Calu3 (cell line): ENCODE measurements around the gene NAA80. TPM values are rescaled to one million over a fixed set of nuclear protein-coding genes. Genes with fewer than 3 reads are reported as not detected.
A peak's percentile ranks its signal among the peaks of the same experiment; 100 is the strongest.

Experiments used
- BruUV-seq: library from RNA; stranded (reverse); fragments of 400-500 nt; replicated peaks from 2 replicates; lab custom pipeline; 2021; lab: Mats Ljungman, UMichigan
- CTCF ChIA-PET: fragments of 300-600 bp; sonication (Branson Sonifier 250); formaldehyde crosslinking; loops from one replicate; lab custom pipeline; 2022; ENCODE audit warnings: antibody characterized with exemption; lab: Charles Lee
- DNase-seq: peaks from one replicate; pipeline ENCODE4 v3.0.0; 2022
- H3K27ac Mint-ChIP-seq: one replicate; pipeline ENCODE4 v1.8.0; 2022; ENCODE audit warnings: mixed read lengths; ENCODE audit not compliant: unreplicated experiment
- H3K27me3 Mint-ChIP-seq: one replicate; pipeline ENCODE4 v1.8.0; 2022; ENCODE audit warnings: mixed read lengths; ENCODE audit not compliant: unreplicated experiment
- H3K36me3 Mint-ChIP-seq: one replicate; pipeline ENCODE4 v1.8.0; 2022; ENCODE audit warnings: mild to moderate bottlenecking, moderate library complexity, mixed read lengths; ENCODE audit not compliant: insufficient read depth, unreplicated experiment
- H3K4me1 Mint-ChIP-seq: one replicate; pipeline ENCODE4 v1.8.0; 2022; ENCODE audit warnings: mild to moderate bottlenecking, low read depth, mixed read lengths; ENCODE audit not compliant: unreplicated experiment
- H3K4me3 Mint-ChIP-seq: one replicate; pipeline ENCODE4 v1.8.0; 2022; ENCODE audit warnings: mild to moderate bottlenecking, low read depth, moderate library complexity, mixed read lengths; ENCODE audit not compliant: unreplicated experiment
- H3K9me3 Mint-ChIP-seq: one replicate; pipeline ENCODE4 v1.8.0; 2022; ENCODE audit warnings: low read depth, mixed read lengths; ENCODE audit not compliant: unreplicated experiment
- CTCF ChIP-seq: fragments of 200-600 bp; IDR thresholded peaks from one replicate; pipeline ENCODE4 v1.8.0; 2022; ENCODE audit warnings: antibody characterized with exemption; ENCODE audit not compliant: unreplicated experiment
- intact Hi-C: fragments of 100-400 bp; cut with micrococcal nuclease; formaldehyde crosslinking; loops from one replicate; pipeline ENCODE4 v1.10.0; 2022; ENCODE audit not compliant: unreplicated experiment
- total RNA-seq: library from RNA; stranded (reverse); gene quantifications from 2 replicates; pipeline ENCODE4 v1.2.3, GENCODE V29; 2022

The NAA80 gene
- total RNA-seq, 1 experiment from 2014 or later: 15.0 TPM

- peak; percentile 98 for DNase-seq
- H3K36me3 Mint-ChIP-seq: peaks cover 37% of the 10 kb centered on the region
- H3K27me3 Mint-ChIP-seq: peaks cover 18% of the 10 kb centered on the region
- CTCF ChIA-PET: interaction anchor here (0.6 to 2.7 kb wide), 14 partner anchors 8 to 110 kb away, joined by 3 to 15 read pairs (median 4); partner anchors contain the start of genes CYB561D2, IFRD2, LSMEM2 and NPRL2
- intact Hi-C loops: no loop called here
- no peaks in the 10 kb centered on the region for H3K9me3 Mint-ChIP-seq
- BruUV-seq: no TSS peak
- peak overlapping the region; percentile 82 for H3K27ac Mint-ChIP-seq
- peak overlapping the region; percentile 93 for H3K4me3 Mint-ChIP-seq
- no peak for TF ChIP-seq CTCF
- H3K4me1 Mint-ChIP-seq: peaks cover 11% of the 10 kb centered on the region
These were observed 38.1 kb upstream of the NAA80 start for GRCh38 chr3:50337175-50337861.

- intact Hi-C loops: no loop called here
- Mint-ChIP-seq H3K36me3 (peaks cover 37% of the 10 kb centered on the region), H3K4me3 (peak overlapping the region; percentile 93), H3K9me3 (no peaks in the 10 kb centered on the region), H3K27ac (peak overlapping the region; percentile 82), H3K4me1 (peaks cover 11% of the 10 kb centered on the region), H3K27me3 (peaks cover 18% of the 10 kb centered on the region)
- DNase-seq: no peak
- TSS peak; percentile 70 for BruUV-seq
- TF ChIP-seq CTCF: no peak
- CTCF ChIA-PET: interaction anchor here (0.7 to 2.7 kb wide), 15 partner anchors 9 to 109 kb away, joined by 3 to 15 read pairs (median 3); partner anchors contain the start of genes CYB561D2, LSMEM2, NPRL2 and SEMA3B
These were observed 37.4 kb upstream of the NAA80 start for GRCh38 chr3:50336452-50337174.

- BruUV-seq: no TSS peak
- no peak for TF ChIP-seq CTCF
- CTCF ChIA-PET: interaction anchor here (0.7 kb wide), 1 partner anchor 113 kb away, joined by 3 read pairs; no protein-coding TSS in a partner anchor
- intact Hi-C loops: no loop called here
- H3K4me1 Mint-ChIP-seq: peaks cover 11% of the 10 kb centered on the region
- H3K36me3 Mint-ChIP-seq: peaks cover 43% of the 10 kb centered on the region
- DNase-seq: no peak
- H3K4me3 Mint-ChIP-seq: no peak overlapping the region
- H3K27me3 Mint-ChIP-seq: peaks cover 8% of the 10 kb centered on the region
- no peaks in the 10 kb centered on the region for H3K9me3 Mint-ChIP-seq
- no peak overlapping the region for H3K27ac Mint-ChIP-seq
These were observed 35.3 kb upstream of the NAA80 start for GRCh38 chr3:50334339-50335075.

GRCh38 chr3:50333744-50334328 is 34.6 kb upstream of the NAA80 start:
- H3K9me3 Mint-ChIP-seq: no peaks in the 10 kb centered on the region
- no peak for TF ChIP-seq CTCF
- H3K4me3 Mint-ChIP-seq: no peak overlapping the region
- no peak overlapping the region for H3K27ac Mint-ChIP-seq
- peaks cover 40% of the 10 kb centered on the region for H3K36me3 Mint-ChIP-seq
- intact Hi-C loops: no loop called here
- DNase-seq: no peak
- H3K27me3 Mint-ChIP-seq: peaks cover 1% of the 10 kb centered on the region
- CTCF ChIA-PET: interaction anchor here (0.7 kb wide), 1 partner anchor 112 kb away, joined by 3 read pairs; no protein-coding TSS in a partner anchor
- BruUV-seq: no TSS peak
- H3K4me1 Mint-ChIP-seq: peaks cover 5% of the 10 kb centered on the region
